K562 (cell line): Measurements from ENCODE around the gene CRAMP1. TPM values are rescaled to one million over a fixed set of nuclear protein-coding genes. Genes with fewer than 3 reads are reported as not detected.

Experiments used
- ASH1L ChIP-seq: fragments of 450-650 bp; IDR thresholded peaks from 2 replicates; pipeline ENCODE4 v1.6.1; 2018; ENCODE audit warnings: borderline replicate concordance, mild to moderate bottlenecking, low read depth; ENCODE audit not compliant: partially characterized antibody
- CREM ChIP-seq: IDR thresholded peaks from 2 replicates; pipeline ENCODE4 v1.6.1; 2014; ENCODE audit warnings: antibody characterized with exemption, low read depth
- DACH1 ChIP-seq: fragments of 450-650 bp; IDR thresholded peaks from 2 replicates; pipeline ENCODE4 v1.6.1; 2018; ENCODE audit not compliant: partially characterized antibody
- ETV5 ChIP-seq: sonication (generic); formaldehyde crosslinking; IDR thresholded peaks from 2 replicates; pipeline ENCODE4 v1.4.0; 2020; ENCODE audit warnings: low read depth, mild to moderate bottlenecking, missing genetic modification reagents
- KDM5B ChIP-seq: fragments of 200-600 bp; sonication (generic); IDR thresholded peaks from 2 replicates; pipeline ENCODE4 v1.6.1; 2012; ENCODE audit warnings: low read depth, mild to moderate bottlenecking, moderate library complexity, low read length, control low read depth, inconsistent platforms; ENCODE audit not compliant: insufficient replicate concordance
- MEF2A ChIP-seq: IDR thresholded peaks from 2 replicates; pipeline ENCODE4 v1.6.1; 2011; ENCODE audit warnings: low read depth, mild to moderate bottlenecking, low read length, moderate library complexity; ENCODE audit not compliant: control insufficient read depth
- NELFE ChIP-seq: IDR thresholded peaks from 2 replicates; pipeline ENCODE4 v1.6.1; 2011; ENCODE audit warnings: mild to moderate bottlenecking; ENCODE audit not compliant: insufficient read depth, insufficient read length
- POU5F1 ChIP-seq: fragments of 150-350 bp; IDR thresholded peaks from 2 replicates; pipeline ENCODE4 v1.6.1; 2014; ENCODE audit warnings: borderline replicate concordance, low read length, low read depth, mild to moderate bottlenecking; ENCODE audit not compliant: partially characterized antibody
- RBFOX2 ChIP-seq: fragments of 200-400 bp; formaldehyde crosslinking; IDR thresholded peaks from 2 replicates; pipeline ENCODE4 v1.6.1; 2017; ENCODE audit warnings: low read depth, mild to moderate bottlenecking, low read length, moderate library complexity
- TFAM ChIP-seq: fragments of 250-450 bp; sonication (Bioruptor Pico); conservative IDR thresholded peaks from 2 replicates; pipeline ENCODE4 v1.5.0; 2021; ENCODE audit warnings: mild to moderate bottlenecking, moderate library complexity
- TOE1 ChIP-seq, 2 experiments: fragments of 450-650 bp in 1 of 2; sonication (generic) in 1 of 2; formaldehyde crosslinking in 1 of 2; IDR thresholded peaks; 2 replicates each; pipeline versions ENCODE4 v1.7.1 to v1.8.0; 2016 to 2022; ENCODE audit warnings: borderline replicate concordance in 2 of 2, mild to moderate bottlenecking in 2 of 2, antibody characterized with exemption in 1 of 2, inconsistent platforms in 1 of 2, low read depth in 1 of 2, missing genetic modification reagents in 1 of 2, moderate library complexity in 1 of 2
- ZC3H4 ChIP-seq: sonication (generic); formaldehyde crosslinking; IDR thresholded peaks from 2 replicates; pipeline ENCODE4 v1.9.0; 2021; ENCODE audit warnings: missing genetic modification reagents, borderline replicate concordance
- ZNF280B ChIP-seq: fragments of 250-450 bp; sonication (Bioruptor Pico); IDR thresholded peaks from 2 replicates; pipeline ENCODE4 v1.5.1; 2021; ENCODE audit warnings: mild to moderate bottlenecking
- ZNF354B ChIP-seq: fragments of 250-450 bp; sonication (Bioruptor Pico); IDR thresholded peaks from 2 replicates; pipeline ENCODE4 v1.4.0; 2020
- polyA plus RNA-seq, 8 experiments: library from polyadenylated mRNA; depleted of rRNA in 4 of 8; stranded (reverse) in 5 of 8; unstranded in 3 of 8; fragments of >200 nt; fragmentation: Nextera tagmentation in 2 of 8; fragmentation: Illumina TruSeq in 1 of 8; extraction: Ambion mirVana in 2 of 8; extraction: Trizol in 1 of 8; gene quantifications; 2 replicates each; pipeline versions ENCODE4 v1.2.1 to v1.2.3, GENCODE V29; 2011 to 2014; ENCODE audit warnings: inconsistent platforms in 1 of 8, missing spikeins in 1 of 8
- total RNA-seq, 7 experiments: library from RNA; depleted of rRNA in 6 of 7; stranded (reverse); fragments of >200 nt in 6 of 7; fragmentation: Illumina TruSeq in 2 of 7; extraction: Trizol in 2 of 7; gene quantifications; 2 replicates each; pipeline versions ENCODE4 v1.2.1 to v1.2.3, GENCODE V29; 2011 to 2021; ENCODE audit warnings: low replicate concordance in 1 of 7
- TF ChIP-seq, protein P1 (sequence below): sonication (generic); formaldehyde crosslinking; IDR thresholded peaks from 2 replicates; pipeline ENCODE4 v1.8.1; 2023; ENCODE audit warnings: mild to moderate bottlenecking, missing genetic modification reagents
- TF ChIP-seq, protein P2 (sequence below): fragments of 450-650 bp; IDR thresholded peaks from 2 replicates; pipeline ENCODE4 v1.6.1; 2016; ENCODE audit warnings: missing biosample characterization, missing genetic modification characterization
- TF ChIP-seq, protein P3 (sequence below): sonication (generic); formaldehyde crosslinking; IDR thresholded peaks from 2 replicates; pipeline ENCODE4 v1.5.0; 2020; ENCODE audit warnings: missing genetic modification reagents
- TF ChIP-seq, protein P4 (sequence below), 2 experiments: fragments of 450-650 bp in 1 of 2; sonication (generic) in 1 of 2; formaldehyde crosslinking; conservative IDR thresholded peaks; 2 replicates each; pipeline versions ENCODE4 v1.4.0 to v1.8.1; 2020 to 2022; ENCODE audit warnings: mild to moderate bottlenecking in 1 of 2, missing genetic modification reagents in 1 of 2

CRAMP1 gene
- total and polyA plus RNA-seq, 9 of the 15 experiments (the other 6 are each of a cell fraction or from before 2014, with no cell fraction given): 0.52 to 20.8 (median 7.5) TPM

DNA sequence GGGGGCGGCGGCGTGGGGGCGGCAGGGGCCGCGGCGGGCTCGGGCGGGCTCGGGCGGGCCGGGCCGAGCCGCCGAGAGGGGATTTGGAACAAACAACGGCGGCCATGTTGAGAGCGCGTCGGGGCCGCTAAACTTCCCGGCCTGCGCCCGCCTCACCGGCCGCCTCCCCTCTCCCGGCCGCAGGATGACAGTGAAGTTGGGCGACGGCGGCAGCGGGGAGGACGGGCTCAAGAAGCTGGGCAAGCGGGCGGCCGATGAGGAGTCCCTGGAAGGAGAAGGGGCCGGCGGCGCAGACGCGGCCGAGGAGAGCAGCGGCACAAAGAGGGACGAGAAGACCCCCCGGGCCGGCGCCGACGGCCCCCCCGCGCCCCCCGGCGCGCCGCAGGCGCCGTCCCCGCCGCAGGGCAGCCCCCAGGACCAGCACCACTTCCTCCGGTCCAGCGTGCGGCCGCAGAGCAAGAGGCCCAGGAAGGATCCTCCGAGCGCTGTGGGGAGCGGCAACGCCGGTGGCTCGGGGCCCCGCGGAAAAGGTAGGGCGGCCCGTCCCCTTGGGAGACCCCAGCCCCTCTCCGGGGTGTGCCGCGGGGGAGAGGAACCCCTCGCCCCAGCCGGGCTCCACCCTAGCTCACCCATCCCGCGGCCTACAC is 2.4 kb downstream of the CRAMP1 start (continued):
- TF ChIP-seq, protein P1, sequence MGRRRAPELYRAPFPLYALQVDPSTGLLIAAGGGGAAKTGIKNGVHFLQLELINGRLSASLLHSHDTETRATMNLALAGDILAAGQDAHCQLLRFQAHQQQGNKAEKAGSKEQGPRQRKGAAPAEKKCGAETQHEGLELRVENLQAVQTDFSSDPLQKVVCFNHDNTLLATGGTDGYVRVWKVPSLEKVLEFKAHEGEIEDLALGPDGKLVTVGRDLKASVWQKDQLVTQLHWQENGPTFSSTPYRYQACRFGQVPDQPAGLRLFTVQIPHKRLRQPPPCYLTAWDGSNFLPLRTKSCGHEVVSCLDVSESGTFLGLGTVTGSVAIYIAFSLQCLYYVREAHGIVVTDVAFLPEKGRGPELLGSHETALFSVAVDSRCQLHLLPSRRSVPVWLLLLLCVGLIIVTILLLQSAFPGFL (CRISPR knock-in tag): no peak
- no peak for TF ChIP-seq DACH1
- TF ChIP-seq POU5F1: no peak
- no peak for TF ChIP-seq MEF2A
- TF ChIP-seq RBFOX2: peak; percentile 39; the same call in 1 of the 2 replicates
- TF ChIP-seq, protein P2, sequence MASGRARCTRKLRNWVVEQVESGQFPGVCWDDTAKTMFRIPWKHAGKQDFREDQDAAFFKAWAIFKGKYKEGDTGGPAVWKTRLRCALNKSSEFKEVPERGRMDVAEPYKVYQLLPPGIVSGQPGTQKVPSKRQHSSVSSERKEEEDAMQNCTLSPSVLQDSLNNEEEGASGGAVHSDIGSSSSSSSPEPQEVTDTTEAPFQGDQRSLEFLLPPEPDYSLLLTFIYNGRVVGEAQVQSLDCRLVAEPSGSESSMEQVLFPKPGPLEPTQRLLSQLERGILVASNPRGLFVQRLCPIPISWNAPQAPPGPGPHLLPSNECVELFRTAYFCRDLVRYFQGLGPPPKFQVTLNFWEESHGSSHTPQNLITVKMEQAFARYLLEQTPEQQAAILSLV (tag): no peak
- no peak for TF ChIP-seq ZNF354B (CRISPR knock-in tag)
- TF ChIP-seq, protein P3, sequence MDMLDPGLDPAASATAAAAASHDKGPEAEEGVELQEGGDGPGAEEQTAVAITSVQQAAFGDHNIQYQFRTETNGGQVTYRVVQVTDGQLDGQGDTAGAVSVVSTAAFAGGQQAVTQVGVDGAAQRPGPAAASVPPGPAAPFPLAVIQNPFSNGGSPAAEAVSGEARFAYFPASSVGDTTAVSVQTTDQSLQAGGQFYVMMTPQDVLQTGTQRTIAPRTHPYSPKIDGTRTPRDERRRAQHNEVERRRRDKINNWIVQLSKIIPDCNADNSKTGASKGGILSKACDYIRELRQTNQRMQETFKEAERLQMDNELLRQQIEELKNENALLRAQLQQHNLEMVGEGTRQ (CRISPR knock-in tag): no peak
- TF ChIP-seq ETV5 (CRISPR knock-in tag): no peak
- peak; percentile 9 for TF ChIP-seq KDM5B
- TF ChIP-seq, protein P4, sequence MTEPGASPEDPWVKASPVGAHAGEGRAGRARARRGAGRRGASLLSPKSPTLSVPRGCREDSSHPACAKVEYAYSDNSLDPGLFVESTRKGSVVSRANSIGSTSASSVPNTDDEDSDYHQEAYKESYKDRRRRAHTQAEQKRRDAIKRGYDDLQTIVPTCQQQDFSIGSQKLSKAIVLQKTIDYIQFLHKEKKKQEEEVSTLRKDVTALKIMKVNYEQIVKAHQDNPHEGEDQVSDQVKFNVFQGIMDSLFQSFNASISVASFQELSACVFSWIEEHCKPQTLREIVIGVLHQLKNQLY (CRISPR knock-in tag; conservative IDR thresholded peaks at IDR 0.05): no peak
- TF ChIP-seq TFAM: no peak
- no peak for TF ChIP-seq NELFE
- TF ChIP-seq TOE1 (IDR thresholded peaks at IDR 0.05; ENCODE audit: borderline replicate concordance): no peak
- TF ChIP-seq TOE1 (CRISPR knock-in tag; IDR thresholded peaks at IDR 0.05; ENCODE audit: borderline replicate concordance, low read depth): no peak
- TF ChIP-seq ZC3H4 (CRISPR knock-in tag): no peak
- peak; percentile 75 for TF ChIP-seq CREM
- TF ChIP-seq ASH1L: no peak
- no peak for TF ChIP-seq ZNF280B (CRISPR knock-in tag)
